Renal cortex interstitium (tissue), 15 donors: Measurements from ENCODE around the gene PHF12. TPM values are rescaled to one million over a fixed set of nuclear protein-coding genes. Genes with fewer than 3 reads are reported as not detected.

Experiments
- DNase-seq, 11 donors: peaks; one replicate each; pipeline ENCODE4 v3.0.0-alpha.2; 2013; ENCODE audit warnings: low read depth in 9 of 11, low spot score in 4 of 11; ENCODE audit errors: extremely low read depth in 1 of 11
- long read RNA-seq, 16 experiments: transcript quantifications; one replicate each; lab custom pipeline, GENCODE V29; 2026
- polyA plus RNA-seq, 3 donors: library from polyadenylated mRNA; unstranded; fragments of 120-200 nt; gene quantifications; one replicate each; pipeline ENCODE4 v1.2.1, GENCODE V29; 2013; ENCODE audit not compliant: insufficient read length in 3 of 3

PHF12 gene
- polyA plus RNA-seq: 10 to 100 TPM; 48.2 to 58.1 (median 51.2) TPM
- long read RNA-seq, donor 1, transcript PHF12-201 (9 exons, 2,957 nt): major isoform, 5 of 5 reads
- long read RNA-seq, donor 1, partial matches to known transcripts: 0 of 5 reads
- long read RNA-seq, donor 1, other reads (novel, unspliced or antisense): 0 of 5 reads
- long read RNA-seq, donor 2, partial matches to known transcripts: 0 of 5 reads
- long read RNA-seq, donor 2, other reads (novel, unspliced or antisense): 0 of 5 reads
- long read RNA-seq, donor 3, full-length matches to known transcripts: 4 of 4 reads
- long read RNA-seq, donor 3, partial matches to known transcripts: 0 of 4 reads
- long read RNA-seq, donor 3, other reads (novel, unspliced or antisense): 0 of 4 reads
- long read RNA-seq, donor 4, full-length matches to known transcripts: 4 of 4 reads
- long read RNA-seq, donor 4, partial matches to known transcripts: 0 of 4 reads
- long read RNA-seq, donor 4, other reads (novel, unspliced or antisense): 0 of 4 reads
- long read RNA-seq, donor 5: 0 reads
- long read RNA-seq, donor 6, partial matches to known transcripts: 0 of 3 reads
- long read RNA-seq, donor 6, other reads (novel, unspliced or antisense): 0 of 3 reads
- long read RNA-seq, donor 7, transcript PHF12-201 (9 exons, 2,957 nt): major isoform, 6 of 12 reads
- long read RNA-seq, donor 7, partial matches to known transcripts: 6 of 12 reads
- long read RNA-seq, donor 7, other reads (novel, unspliced or antisense): 0 of 12 reads
- long read RNA-seq, donor 8: 0 reads
- long read RNA-seq, donor 9, full-length matches to known transcripts: 4 of 4 reads
- long read RNA-seq, donor 9, partial matches to known transcripts: 0 of 4 reads
- long read RNA-seq, donor 9, other reads (novel, unspliced or antisense): 0 of 4 reads
- long read RNA-seq, donor 10, partial matches to known transcripts: 5 of 6 reads
- long read RNA-seq, donor 10, other reads (novel, unspliced or antisense): 0 of 6 reads
- long read RNA-seq, donor 11, full-length matches to known transcripts: 3 of 3 reads
- long read RNA-seq, donor 11, partial matches to known transcripts: 0 of 3 reads
- long read RNA-seq, donor 11, other reads (novel, unspliced or antisense): 0 of 3 reads
- long read RNA-seq, donor 12, partial matches to known transcripts: 0 of 2 reads
- long read RNA-seq, donor 12, other reads (novel, unspliced or antisense): 0 of 2 reads
- long read RNA-seq, donor 13: 0 reads
- long read RNA-seq, donor 14, full-length matches to known transcripts: 3 of 3 reads
- long read RNA-seq, donor 14, partial matches to known transcripts: 0 of 3 reads
- long read RNA-seq, donor 14, other reads (novel, unspliced or antisense): 0 of 3 reads
- long read RNA-seq, donor 15, partial matches to known transcripts: 0 of 1 reads
- long read RNA-seq, donor 15, other reads (novel, unspliced or antisense): 0 of 1 reads
- long read RNA-seq, donor 16, full-length matches to known transcripts: 12 of 37 reads
- long read RNA-seq, donor 16, partial matches to known transcripts: 25 of 37 reads
- long read RNA-seq, donor 16, other reads (novel, unspliced or antisense): 0 of 37 reads

DNA sequence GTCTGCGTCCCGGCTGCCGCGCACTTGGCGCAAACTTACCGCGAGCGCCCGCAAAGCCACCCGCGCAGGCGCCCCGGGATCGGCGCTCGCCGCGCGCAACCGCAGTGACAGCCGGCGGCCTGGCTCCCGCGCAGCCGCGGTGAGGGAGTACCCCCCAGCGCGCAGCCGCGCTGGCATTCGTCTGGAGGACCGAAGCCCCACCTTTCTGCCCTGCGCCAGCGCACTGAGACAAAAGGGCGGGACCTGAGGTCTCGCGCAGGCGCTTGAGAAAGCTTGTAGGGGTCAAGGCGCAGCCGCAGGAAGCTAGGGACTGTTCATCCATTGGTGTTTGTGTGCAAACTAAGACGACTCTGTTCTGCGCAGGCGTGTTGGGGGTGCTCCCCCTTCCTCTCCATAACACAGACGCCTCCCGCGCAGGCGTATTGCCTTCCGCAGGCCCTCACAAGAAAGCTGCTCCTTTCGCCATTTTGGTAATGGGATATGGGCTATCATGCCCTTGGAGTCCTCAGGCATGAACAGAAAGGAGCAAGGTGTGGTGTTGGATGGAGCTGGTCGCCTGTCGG is at the start of gene PHF12:
PHF12 (minus strand) TSS at position 91 of the 563 bp plus-strand sequence. CDS start 558 bp downstream, outside the sequence.
- DNase-seq: peak; percentile 98 to 100 (median 100)

DNA sequence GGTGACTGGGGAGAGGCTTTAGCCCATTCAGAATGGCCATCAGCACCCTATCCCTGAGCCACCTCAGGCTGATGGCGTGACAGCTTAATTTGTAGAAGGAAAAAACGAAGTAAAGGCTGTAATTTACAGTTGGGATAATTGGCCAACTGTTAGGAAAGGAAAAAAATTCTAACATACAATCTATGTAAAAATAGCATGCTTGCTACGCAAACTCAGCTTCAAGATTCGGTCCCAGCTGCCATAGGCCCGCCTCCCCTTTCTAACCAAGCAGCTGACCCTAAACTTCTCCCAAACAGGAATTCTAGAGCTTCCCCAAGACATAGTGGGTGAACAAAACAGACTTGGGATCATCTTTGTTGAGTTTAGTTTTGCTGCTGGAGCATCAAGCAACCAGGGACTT is 49.7 kb upstream of the PHF12 start:
- DNase-seq: no peak

GRCh38 chr17:28999206-28999605 is 47.9 kb upstream of the PHF12 start:
- no peak for DNase-seq

DNA sequence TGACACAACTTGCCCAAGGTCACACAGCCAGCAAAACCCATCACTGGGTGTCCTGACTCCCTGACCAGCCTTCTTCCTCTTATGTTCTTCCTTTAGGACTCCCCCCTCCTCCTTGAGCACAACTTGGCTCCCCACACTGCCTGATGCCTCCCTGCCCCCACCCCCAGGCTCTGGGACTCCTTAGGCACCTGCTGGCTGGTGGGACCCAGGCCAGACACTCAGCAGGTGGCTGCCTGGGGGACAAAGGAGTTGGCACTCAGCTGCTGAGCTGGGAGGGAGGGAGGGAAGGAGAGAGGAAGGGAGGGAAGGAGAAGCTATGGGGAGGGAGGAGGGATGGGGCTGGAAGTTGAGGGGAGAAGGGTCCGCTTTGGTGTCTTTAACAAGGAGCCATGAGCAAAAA is 46.5 kb upstream of the PHF12 start:
- no peak for DNase-seq

DNA sequence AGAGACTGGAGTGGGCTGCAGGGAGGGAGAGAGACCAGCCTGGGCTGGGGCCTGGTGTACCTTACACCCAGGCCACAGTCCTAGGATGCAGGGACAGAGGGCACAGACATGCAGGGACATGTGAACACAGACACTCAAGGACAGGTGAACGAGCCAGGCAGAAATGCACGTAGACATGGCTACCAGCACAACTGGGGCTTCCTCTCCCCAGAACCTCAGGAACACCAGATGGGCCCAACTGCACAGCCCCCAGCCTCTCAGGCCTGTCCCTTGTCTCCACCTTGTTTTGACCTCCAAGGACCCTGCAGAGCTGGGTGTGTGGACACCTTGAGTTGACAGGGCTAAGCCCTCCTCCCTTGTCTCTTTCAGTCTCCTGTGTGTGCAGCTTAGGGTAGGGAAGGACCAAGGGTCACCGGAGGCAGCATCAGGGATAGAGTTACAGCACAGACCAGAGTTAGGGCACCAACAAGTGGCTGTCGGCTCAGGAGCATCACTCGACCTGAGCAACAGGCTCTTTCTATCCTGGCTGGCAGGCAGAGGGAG is 45.3 kb upstream of the PHF12 start:
- no peak for DNase-seq

GRCh38 chr17:28993645-28994426 is 42.5 kb upstream of the PHF12 start:
- no peak for DNase-seq

- no peak for DNase-seq
Measured at GRCh38 chr17:28992625-28993600, 41.6 kb upstream of the PHF12 start.

DNA sequence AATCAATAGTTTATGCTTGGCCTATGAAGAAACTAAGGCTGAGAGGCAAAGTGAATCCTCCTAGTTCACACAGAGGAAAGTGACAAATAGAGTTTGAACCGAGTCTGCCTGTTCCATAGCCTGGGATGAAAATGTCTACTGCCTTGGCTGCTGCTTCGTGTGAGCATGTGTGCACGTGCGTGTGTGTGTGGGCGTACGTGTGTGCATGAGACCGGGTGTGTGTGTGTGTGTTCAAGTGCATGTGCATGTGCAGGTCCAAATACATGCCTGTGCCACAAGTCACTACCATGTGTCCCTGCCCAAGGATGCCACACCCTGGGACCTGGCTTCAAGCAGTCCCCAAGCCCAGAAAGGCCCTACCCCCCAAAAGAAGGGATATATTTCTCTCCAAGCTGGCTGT is 40.9 kb upstream of the PHF12 start:
- DNase-seq: no peak

- DNase-seq: no peak
Measured at GRCh38 chr17:28991779-28992178, 40.5 kb upstream of the PHF12 start.

DNA sequence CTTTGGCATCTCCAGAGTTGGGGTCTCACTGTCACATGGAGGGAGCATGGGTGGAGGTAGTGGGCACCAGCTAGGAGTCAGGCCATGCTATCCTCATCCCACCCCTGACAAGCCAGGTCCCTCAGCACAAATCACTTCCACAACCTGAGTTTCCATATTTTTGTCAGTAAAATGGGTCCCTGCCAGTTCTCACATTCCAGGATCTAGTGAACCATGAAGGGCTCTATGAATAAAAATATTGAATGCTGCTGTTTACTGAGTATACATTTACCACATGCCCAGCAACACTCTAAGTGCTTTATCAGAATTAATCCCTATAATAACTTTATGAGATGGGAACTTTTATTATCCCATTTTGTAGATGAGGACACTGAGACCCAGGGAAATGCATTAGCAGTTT is 37.7 kb upstream of the PHF12 start:
- no peak for DNase-seq

DNA sequence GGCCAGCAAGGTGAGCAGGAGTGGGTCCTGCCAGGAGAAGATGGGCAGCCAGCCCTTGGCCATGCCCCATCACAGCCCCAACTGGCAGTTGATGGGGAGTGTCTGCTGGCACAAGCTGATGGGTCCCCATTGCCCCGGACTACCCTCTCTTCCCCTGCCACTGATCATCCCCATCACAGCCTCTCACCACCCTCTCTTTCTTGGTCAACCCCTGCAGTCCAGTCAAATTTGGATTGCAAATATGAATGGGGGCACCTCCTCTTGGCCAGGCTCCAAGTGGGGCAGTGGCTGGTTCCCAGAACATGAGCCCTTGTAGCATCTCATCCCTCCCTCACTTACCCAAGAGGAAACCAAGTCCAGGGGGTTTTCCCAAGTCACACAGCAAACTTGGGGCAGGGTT is 37.2 kb upstream of the PHF12 start:
- DNase-seq: no peak

DNA sequence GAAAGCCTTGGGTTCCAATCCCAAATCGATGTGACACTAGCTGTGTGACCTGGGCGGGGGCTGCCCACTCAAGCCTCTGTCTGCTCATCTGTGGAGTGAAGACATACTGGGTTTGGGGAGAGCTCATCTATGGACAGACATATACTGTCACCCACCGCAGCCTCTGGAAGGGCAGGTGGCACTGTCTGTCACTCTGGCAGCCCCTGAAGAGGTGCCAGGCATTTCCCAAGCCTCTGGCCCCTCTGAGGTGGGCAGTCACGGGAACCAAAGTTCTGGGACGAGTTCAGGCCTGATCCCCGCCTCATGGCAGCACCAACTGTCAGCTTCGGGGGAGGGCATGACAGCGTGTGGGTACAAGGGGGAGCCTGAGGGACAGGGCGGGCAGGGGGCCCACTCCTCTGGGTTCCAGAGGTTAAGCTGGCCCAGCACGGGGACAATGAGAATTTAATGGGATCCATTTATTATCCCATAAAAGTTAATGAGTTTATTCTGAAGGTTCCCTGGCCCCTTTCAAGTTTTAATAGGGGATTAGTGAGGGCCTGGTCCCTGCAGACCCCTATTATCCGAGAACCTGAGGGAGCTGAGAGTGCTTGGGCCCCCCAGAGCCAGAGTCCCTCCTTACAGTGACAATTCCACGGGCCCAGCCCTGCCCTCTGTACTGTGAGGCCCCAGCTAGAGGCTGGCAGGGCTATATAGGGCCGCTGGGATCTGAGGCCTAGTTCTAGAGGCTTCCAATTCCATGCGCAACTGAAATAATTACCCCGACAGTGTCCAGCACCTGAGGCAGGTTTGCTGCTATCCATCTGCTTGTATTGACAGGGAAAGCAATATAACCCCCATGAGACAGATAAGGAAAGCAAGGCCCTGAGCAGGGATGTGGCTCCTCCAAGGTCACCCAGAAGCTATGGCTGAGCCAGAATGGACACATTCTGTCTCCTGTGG is 35.7 kb upstream of the PHF12 start:
- DNase-seq: no peak

DNA sequence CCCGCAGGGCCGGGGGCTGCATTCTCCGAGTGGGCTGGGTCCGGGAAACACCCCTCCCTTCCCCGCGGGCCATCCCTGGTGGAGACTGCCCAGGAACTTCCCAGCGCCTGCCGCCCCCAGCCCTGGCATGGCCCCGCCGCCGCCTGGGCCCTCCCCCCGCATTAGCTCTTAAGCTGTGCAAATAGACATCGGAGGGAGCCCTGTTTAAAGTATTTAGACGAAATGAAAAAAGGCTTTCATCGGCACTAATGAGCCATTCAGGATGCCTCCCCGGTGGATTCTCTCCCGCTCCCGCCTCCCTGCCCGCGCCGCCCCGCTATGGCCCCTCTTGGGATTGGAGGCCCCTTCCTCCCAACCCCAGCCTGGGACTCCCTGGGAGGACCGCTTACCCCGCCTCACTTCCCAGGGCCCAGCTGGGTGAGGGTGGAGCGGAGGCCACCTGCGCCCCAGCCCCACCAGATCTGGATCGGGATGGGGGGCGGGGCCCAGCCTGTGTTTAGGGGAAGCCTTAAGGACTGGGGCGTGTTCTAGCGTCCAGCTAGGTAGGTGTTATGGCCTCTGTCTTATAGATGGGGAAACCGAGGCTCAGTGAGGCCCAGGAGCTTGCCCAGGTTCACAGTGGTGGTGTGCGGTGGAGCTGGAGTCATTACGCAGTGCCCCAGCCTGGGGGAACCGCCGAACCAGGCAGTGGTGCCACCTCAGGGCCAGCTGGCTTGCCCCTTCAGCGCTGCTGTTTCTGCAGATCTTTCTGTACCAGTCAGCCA is 34.8 kb upstream of the PHF12 start:
- no peak for DNase-seq
